Activated naive CD8-positive, alpha-beta T cell treated with anti-CD3 and anti-CD28 coated beads, Interleukin-2, amount 10 ng/mL, durations not matched to agents 7 days and 5 days (primary cell): ENCODE results near the gene TOMM22. TPM values are rescaled to one million over a fixed set of nuclear protein-coding genes. Genes with fewer than 3 reads are reported as not detected.
A peak's percentile ranks its signal among the peaks of the same experiment; 100 is the strongest.

ENCODE experiments used
- ATAC-seq: fragments of 150-1000 bp; cut with Tn5 transposase; one replicate; pipeline ENCODE4 v1.10.0; 2021; ENCODE audit warnings: low read depth, moderate library complexity
- POLR2A ChIA-PET: fragments of 350-600 bp; sonication (Branson Sonifier 250); formaldehyde crosslinking; loops from one replicate; lab custom pipeline; 2021; ENCODE audit warnings: antibody characterized with exemption; lab: Charles Lee
- DNase-seq: peaks from one replicate; pipeline ENCODE4 v3.0.0; 2021
- H3K27ac Mint-ChIP-seq: one replicate; pipeline ENCODE4 v1.8.0; 2022; ENCODE audit warnings: mild to moderate bottlenecking, mixed read lengths
- H3K27me3 Mint-ChIP-seq: one replicate; pipeline ENCODE4 v1.8.0; 2022; ENCODE audit warnings: mild to moderate bottlenecking, moderate library complexity, mixed read lengths
- H3K36me3 Mint-ChIP-seq: one replicate; pipeline ENCODE4 v1.8.0; 2021; ENCODE audit warnings: mild to moderate bottlenecking, mixed read lengths
- H3K4me1 Mint-ChIP-seq: one replicate; pipeline ENCODE4 v1.8.0; 2021; ENCODE audit warnings: mixed read lengths
- H3K4me3 Mint-ChIP-seq: one replicate; pipeline ENCODE4 v1.8.0; 2022; ENCODE audit warnings: mild to moderate bottlenecking, moderate library complexity, mixed read lengths
- H3K9me3 Mint-ChIP-seq: one replicate; pipeline ENCODE4 v1.8.0; 2021; ENCODE audit warnings: mixed read lengths
- total RNA-seq, 2 experiments: library from RNA; stranded (reverse); gene quantifications; one replicate each; pipeline ENCODE4 v1.2.3, GENCODE V29; 2021

Gene TOMM22
- total RNA-seq, 2 experiments from 2014 or later, result 58.7 to 60.4 TPM

- peak; percentile 26 for DNase-seq
- H3K4me3 Mint-ChIP-seq, result no peak overlapping the region
These were observed 43.3 kb downstream of the TOMM22 start for GRCh38 chr22:38724926-38725571.

GRCh38 chr22:38725900-38726655 lies 44.3 kb downstream of the TOMM22 start:
- DNase-seq (peak; percentile 17), ATAC-seq (no peak)
- no peak overlapping the region for H3K4me3 Mint-ChIP-seq
- no peaks in the 10 kb centered on the region for H3K9me3 Mint-ChIP-seq
- H3K27me3 Mint-ChIP-seq, result no peaks in the 10 kb centered on the region
- no peak overlapping the region for H3K27ac Mint-ChIP-seq
- peaks cover 32% of the 10 kb centered on the region for H3K36me3 Mint-ChIP-seq
- peaks cover 7% of the 10 kb centered on the region for H3K4me1 Mint-ChIP-seq
- POLR2A ChIA-PET, result interaction anchor here (1.0 to 2.5 kb wide), 2 partner anchors 9 to 11 kb away, joined by 4 to 7 read pairs; no protein-coding TSS in a partner anchor

More at GRCh38 chr22:38724926-38725571, 43.3 kb downstream of the TOMM22 start:
- no peaks in the 10 kb centered on the region for H3K9me3 Mint-ChIP-seq
- H3K4me1 Mint-ChIP-seq, result peaks cover 7% of the 10 kb centered on the region
- peak; percentile 67 for ATAC-seq
- H3K27ac Mint-ChIP-seq, result no peak overlapping the region
- H3K36me3 Mint-ChIP-seq, result peaks cover 24% of the 10 kb centered on the region
- POLR2A ChIA-PET, result interaction anchor here (1.0 to 2.5 kb wide), 3 partner anchors 8 to 12 kb away, joined by 4 to 7 read pairs (median 7); no protein-coding TSS in a partner anchor
- no peaks in the 10 kb centered on the region for H3K27me3 Mint-ChIP-seq

- DNase-seq (peak; percentile 23), ATAC-seq (no peak)
- no peak overlapping the region for H3K27ac Mint-ChIP-seq
- H3K9me3 Mint-ChIP-seq, result no peaks in the 10 kb centered on the region
- no peaks in the 10 kb centered on the region for H3K27me3 Mint-ChIP-seq
- peaks cover 4% of the 10 kb centered on the region for H3K4me1 Mint-ChIP-seq
- POLR2A ChIA-PET, result no interaction called here
- no peak overlapping the region for H3K4me3 Mint-ChIP-seq
- H3K36me3 Mint-ChIP-seq, result peaks cover 26% of the 10 kb centered on the region
These were observed 45.4 kb downstream of the TOMM22 start for GRCh38 chr22:38727123-38727522.

- POLR2A ChIA-PET, result interaction anchor here (1.1 to 16.1 kb wide), 2 partner anchors 21 to 27 kb away, joined by 3 to 386 read pairs; partner anchors contain the start of gene SUN2
- no peak for ATAC-seq
- Mint-ChIP-seq H3K27ac (peak overlapping the region; percentile 30), H3K27me3 (no peaks in the 10 kb centered on the region), H3K36me3 (peaks cover 26% of the 10 kb centered on the region), H3K4me3 (no peak overlapping the region), H3K4me1 (peaks cover 4% of the 10 kb centered on the region), H3K9me3 (no peaks in the 10 kb centered on the region)
- DNase-seq, result peak; percentile 22
These were observed 46.0 kb downstream of the TOMM22 start for GRCh38 chr22:38727530-38728451.

GRCh38 chr22:38728871-38729796 lies 47.4 kb downstream of the TOMM22 start:
- Mint-ChIP-seq H3K4me3 (no peak overlapping the region), H3K27me3 (no peaks in the 10 kb centered on the region), H3K4me1 (peaks cover 8% of the 10 kb centered on the region), H3K27ac (no peak overlapping the region), H3K36me3 (peaks cover 28% of the 10 kb centered on the region), H3K9me3 (no peaks in the 10 kb centered on the region)
- POLR2A ChIA-PET, result interaction anchor here (0.6 to 16.1 kb wide), 4 partner anchors 13 to 37 kb away, joined by 3 to 386 read pairs (median 22); partner anchors contain the start of gene SUN2
- DNase-seq (peak; percentile 29), ATAC-seq (no peak)

- Mint-ChIP-seq H3K27me3 (no peaks in the 10 kb centered on the region), H3K4me1 (peaks cover 8% of the 10 kb centered on the region), H3K9me3 (no peaks in the 10 kb centered on the region), H3K4me3 (no peak overlapping the region), H3K27ac (no peak overlapping the region), H3K36me3 (peaks cover 29% of the 10 kb centered on the region)
- POLR2A ChIA-PET, result interaction anchor here (1.2 to 16.1 kb wide), 3 partner anchors 10 to 25 kb away, joined by 3 to 386 read pairs (median 40); partner anchors contain the start of gene SUN2
- peak; percentile 26 for DNase-seq
- ATAC-seq, result no peak
These were observed 48.2 kb downstream of the TOMM22 start for GRCh38 chr22:38729946-38730345.

GRCh38 chr22:38730411-38730871 lies 48.7 kb downstream of the TOMM22 start:
- POLR2A ChIA-PET, result interaction anchor here (1.2 to 16.1 kb wide), 3 partner anchors 9 to 25 kb away, joined by 3 to 386 read pairs (median 40); partner anchors contain the start of gene SUN2
- DNase-seq (peak; percentile 31), ATAC-seq (no peak)
- no peaks in the 10 kb centered on the region for H3K9me3 Mint-ChIP-seq
- H3K36me3 Mint-ChIP-seq, result peaks cover 28% of the 10 kb centered on the region
- H3K27me3 Mint-ChIP-seq, result no peaks in the 10 kb centered on the region
- no peak overlapping the region for H3K4me3 Mint-ChIP-seq
- peaks cover 8% of the 10 kb centered on the region for H3K4me1 Mint-ChIP-seq
- H3K27ac Mint-ChIP-seq, result peak overlapping the region; percentile 68

GRCh38 chr22:38731703-38732161 lies 50.0 kb downstream of the TOMM22 start:
- ATAC-seq (no peak), DNase-seq (no peak)
- peak overlapping the region; percentile 65 for H3K27ac Mint-ChIP-seq
- no peak overlapping the region for H3K4me3 Mint-ChIP-seq
- no peaks in the 10 kb centered on the region for H3K27me3 Mint-ChIP-seq
- no peaks in the 10 kb centered on the region for H3K9me3 Mint-ChIP-seq
- H3K36me3 Mint-ChIP-seq, result peaks cover 24% of the 10 kb centered on the region
- peaks cover 17% of the 10 kb centered on the region for H3K4me1 Mint-ChIP-seq
- POLR2A ChIA-PET, result interaction anchor here (0.7 to 16.1 kb wide), 6 partner anchors 11 to 35 kb away, joined by 3 to 386 read pairs (median 14); partner anchors contain the start of genes GTPBP1 and SUN2

- DNase-seq, result peak; percentile 40
- Mint-ChIP-seq H3K36me3 (peaks cover 23% of the 10 kb centered on the region), H3K27me3 (no peaks in the 10 kb centered on the region), H3K9me3 (no peaks in the 10 kb centered on the region), H3K4me1 (peaks cover 19% of the 10 kb centered on the region), H3K4me3 (no peak overlapping the region), H3K27ac (peak overlapping the region; percentile 65)
- ATAC-seq, result no peak
- POLR2A ChIA-PET, result interaction anchor here (0.7 to 16.1 kb wide), 8 partner anchors 8 to 111 kb away, joined by 3 to 386 read pairs (median 11); partner anchors contain the start of genes GTPBP1, NPTXR and SUN2
These were observed 50.6 kb downstream of the TOMM22 start for GRCh38 chr22:38732251-38732815.

- POLR2A ChIA-PET, result interaction anchor here (0.6 to 16.1 kb wide), 7 partner anchors 9 to 471 kb away, joined by 4 to 386 read pairs (median 10); partner anchors contain the start of genes GTPBP1, NPTXR and SUN2
- H3K4me3 Mint-ChIP-seq, result no peak overlapping the region
- H3K36me3 Mint-ChIP-seq, result peaks cover 26% of the 10 kb centered on the region
- H3K27ac Mint-ChIP-seq, result peak overlapping the region; percentile 75
- peaks cover 26% of the 10 kb centered on the region for H3K4me1 Mint-ChIP-seq
- H3K27me3 Mint-ChIP-seq, result no peaks in the 10 kb centered on the region
- DNase-seq (peak; percentile 68), ATAC-seq (peak; percentile 51)
- H3K9me3 Mint-ChIP-seq, result no peaks in the 10 kb centered on the region
These were observed 51.6 kb downstream of the TOMM22 start for GRCh38 chr22:38733329-38733723.
